Mucosa of descending colon (tissue), 3 donors: ENCODE measurements around the gene ZNF512B. TPM values are rescaled to one million over a fixed set of nuclear protein-coding genes. Genes with fewer than 3 reads are reported as not detected.

ENCODE experiments used
- ATAC-seq: fragments of 200-7000 bp; cut with Tn5 transposase; one replicate; pipeline ENCODE4 v1.9.1; 2020; ENCODE audit warnings: mild to moderate bottlenecking, moderate library complexity
- DNase-seq, 3 donors: peaks; one replicate each; pipeline ENCODE4 v3.0.0-alpha.2; 2020
- H3K36me3 ChIP-seq: fragments of 200-600 bp; one replicate; pipeline ENCODE4 v1.8.0; 2021; ENCODE audit warnings: low read depth, mild to moderate bottlenecking
- H3K4me1 ChIP-seq: fragments of 200-600 bp; one replicate; pipeline ENCODE4 v1.8.0; 2021; ENCODE audit warnings: low read depth, mild to moderate bottlenecking
- H3K4me3 ChIP-seq: fragments of 200-600 bp; one replicate; pipeline ENCODE4 v1.8.0; 2021; ENCODE audit warnings: mild to moderate bottlenecking
- H3K9me3 ChIP-seq: fragments of 200-600 bp; one replicate; pipeline ENCODE4 v1.8.0; 2021; ENCODE audit warnings: mild to moderate bottlenecking
- CTCF ChIP-seq: fragments of 200-600 bp; IDR thresholded peaks from one replicate; pipeline ENCODE4 v1.8.0; 2022; ENCODE audit warnings: antibody characterized with exemption, mild to moderate bottlenecking
- intact Hi-C, 2 donors: fragments of 100-400 bp; cut with DNase I in 1 of 2; cut with micrococcal nuclease in 1 of 2; formaldehyde crosslinking; loops; one replicate each; pipeline versions ENCODE4 v1.11.0 to v1.11.1; 2022; cut with DNase I, micrococcal nuclease
- total RNA-seq, 3 donors: library from RNA; stranded (reverse); fragmentation: NEBNext Ultra II Directional in 2 of 3; extraction: Animal tissue kit (Norgen Biotek cat#: 25700) in 2 of 3; gene quantifications; one replicate each; pipeline versions ENCODE4 v1.2.1 to v1.2.4, GENCODE V29; 2021 to 2023
- donor health status: DM: no; HTN: no; CAD: no; lungs with moderate emphysema.
- donor health status: DM: no; HTN: no; CAD: no.
- donor health status: DM: no; HTN: yes; CAD: no.

Gene ZNF512B
- total RNA-seq, 3 donors from 2014 or later: 1.8 to 14.7 (median 3.9) TPM

GRCh38 chr20:63940472-63941266, 29.1 kb downstream of the ZNF512B start:
- TF ChIP-seq CTCF: no peak
- intact Hi-C loops: no loop called here
- Histone ChIP-seq H3K9me3 (no peaks in the 10 kb centered on the region), H3K4me1 (no peaks in the 10 kb centered on the region), H3K36me3 (no peaks in the 10 kb centered on the region), H3K4me3 (no peak overlapping the region)
- DNase-seq (peak in 2 of 3 donors; percentile 35 to 57), ATAC-seq (no peak)

GRCh38 chr20:63940071-63940471, 29.7 kb downstream of the ZNF512B start:
- H3K4me3 ChIP-seq: no peak overlapping the region
- ATAC-seq: no peak
- no peak for TF ChIP-seq CTCF
- no peaks in the 10 kb centered on the region for H3K9me3 ChIP-seq
- no peaks in the 10 kb centered on the region for H3K4me1 ChIP-seq
- H3K36me3 ChIP-seq: no peaks in the 10 kb centered on the region
- intact Hi-C loops: no loop called here
- DNase-seq: peak in 2 of 3 donors; percentile 37 to 57

- Histone ChIP-seq H3K4me1 (no peaks in the 10 kb centered on the region), H3K4me3 (no peak overlapping the region), H3K9me3 (no peaks in the 10 kb centered on the region), H3K36me3 (no peaks in the 10 kb centered on the region)
- intact Hi-C loops: no loop called here
- no peak for ATAC-seq
- no peak for DNase-seq
- TF ChIP-seq CTCF: no peak
Observed at GRCh38 chr20:63939061-63939935, 30.4 kb downstream of the ZNF512B start.

GRCh38 chr20:63937596-63937995, 32.1 kb downstream of the ZNF512B start:
- Histone ChIP-seq H3K4me1 (no peaks in the 10 kb centered on the region), H3K36me3 (no peaks in the 10 kb centered on the region), H3K4me3 (no peak overlapping the region), H3K9me3 (no peaks in the 10 kb centered on the region)
- intact Hi-C loops: no loop called here
- ATAC-seq: no peak
- no peak for DNase-seq
- TF ChIP-seq CTCF: no peak

- intact Hi-C loops: no loop called here
- TF ChIP-seq CTCF: no peak
- Histone ChIP-seq H3K4me3 (no peak overlapping the region), H3K36me3 (peaks cover 6% of the 10 kb centered on the region), H3K4me1 (no peaks in the 10 kb centered on the region), H3K9me3 (no peaks in the 10 kb centered on the region)
- ATAC-seq (no peak), DNase-seq (no peak)
Observed at GRCh38 chr20:63935447-63935846, 34.3 kb downstream of the ZNF512B start.
